ENCODE measurements around the gene WDR76.
"Not testable (repeated sequence)": the region's sequence is repeated elsewhere in the genome, so short reads cannot be mapped to it uniquely, and the experiment has no call there.

Gene WDR76

GRCh38 chr15:43826508-43827341 lies at the start of gene WDR76:
Gene WDR76, plus strand, starts transcription at chr15:43827002. Its CDS starts 31 bp downstream, at chr15:43827033.
- ATAC-seq (peak; percentile 84), DNase-seq (peak; percentile 89)

GRCh38 chr15:43777267-43777914 lies 49.4 kb upstream of the WDR76 start:
- peak; percentile 92 for DNase-seq
- peak; percentile 90 for ATAC-seq

DNA sequence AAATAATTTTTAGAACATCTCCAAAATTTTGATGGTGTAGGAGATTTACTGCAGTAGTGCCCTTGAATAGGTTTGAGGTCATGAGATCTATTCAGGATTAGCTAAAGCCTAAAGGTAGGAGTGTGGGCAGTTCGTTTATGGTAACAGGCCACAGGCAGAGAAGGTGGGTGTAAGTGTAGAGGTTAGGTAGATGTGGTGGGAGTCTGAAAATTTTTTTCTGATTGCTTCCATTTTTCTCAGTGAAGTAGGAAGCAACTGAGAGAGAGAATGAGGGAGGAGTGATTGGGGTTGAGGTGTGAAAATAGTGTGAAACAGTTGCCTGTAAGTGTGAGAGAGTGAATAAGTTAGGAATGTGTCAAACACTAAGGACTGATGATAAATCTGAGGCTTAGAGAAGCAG lies 47.8 kb upstream of the WDR76 start:
- ATAC-seq (no peak), DNase-seq (no peak)

- ATAC-seq (no peak), DNase-seq (no peak)
Observed at GRCh38 chr15:43789409-43789808, 37.4 kb upstream of the WDR76 start.

GRCh38 chr15:43791993-43792760 lies 34.6 kb upstream of the WDR76 start, which contains the start of gene SERF2:
Gene SERF2, plus strand, starts transcription at chr15:43792320. Its CDS starts 57 bp downstream, at chr15:43792377.
- peak; percentile 100 for DNase-seq
- ATAC-seq: peak; percentile 96

- ATAC-seq (no peak), DNase-seq (peak; percentile 55)
Observed at GRCh38 chr15:43792761-43793476, 33.9 kb upstream of the WDR76 start.

DNA sequence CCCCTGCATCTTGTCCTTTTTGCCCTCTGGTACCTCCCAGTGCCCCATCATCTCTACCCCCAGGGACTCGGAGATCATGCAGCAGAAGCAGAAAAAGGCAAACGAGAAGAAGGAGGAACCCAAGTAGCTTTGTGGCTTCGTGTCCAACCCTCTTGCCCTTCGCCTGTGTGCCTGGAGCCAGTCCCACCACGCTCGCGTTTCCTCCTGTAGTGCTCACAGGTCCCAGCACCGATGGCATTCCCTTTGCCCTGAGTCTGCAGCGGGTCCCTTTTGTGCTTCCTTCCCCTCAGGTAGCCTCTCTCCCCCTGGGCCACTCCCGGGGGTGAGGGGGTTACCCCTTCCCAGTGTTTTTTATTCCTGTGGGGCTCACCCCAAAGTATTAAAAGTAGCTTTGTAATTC lies 33.2 kb upstream of the WDR76 start:
- ATAC-seq (no peak), DNase-seq (no peak)

GRCh38 chr15:43794269-43795037 lies 32.3 kb upstream of the WDR76 start:
- ATAC-seq: no peak
- DNase-seq: no peak

DNA sequence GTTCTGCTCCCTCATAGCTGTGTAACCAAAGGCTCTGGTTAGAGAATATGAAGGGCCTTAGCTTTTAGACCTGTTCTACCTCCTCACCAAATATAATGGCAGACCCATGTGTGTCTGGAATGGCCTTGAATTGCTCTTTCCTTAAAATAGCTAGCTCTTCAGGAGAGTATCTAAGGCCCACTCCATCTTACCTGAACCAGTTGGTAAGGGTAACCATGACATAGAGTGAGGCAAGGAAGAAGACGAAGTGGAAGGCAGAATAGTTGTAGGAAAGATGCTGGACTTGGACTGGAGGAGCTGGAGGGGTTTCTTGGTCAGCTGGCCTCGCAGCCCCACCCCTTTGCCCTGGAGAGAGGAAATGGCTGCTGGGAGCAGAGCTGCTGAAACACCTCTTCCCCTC lies 31.6 kb upstream of the WDR76 start:
- DNase-seq (no peak), ATAC-seq (no peak)

GRCh38 chr15:43795997-43796396 lies 30.8 kb upstream of the WDR76 start:
- ATAC-seq (no peak), DNase-seq (no peak)

- ATAC-seq: no peak
- no peak for DNase-seq
Observed at GRCh38 chr15:43796566-43796965, 30.2 kb upstream of the WDR76 start.

DNA sequence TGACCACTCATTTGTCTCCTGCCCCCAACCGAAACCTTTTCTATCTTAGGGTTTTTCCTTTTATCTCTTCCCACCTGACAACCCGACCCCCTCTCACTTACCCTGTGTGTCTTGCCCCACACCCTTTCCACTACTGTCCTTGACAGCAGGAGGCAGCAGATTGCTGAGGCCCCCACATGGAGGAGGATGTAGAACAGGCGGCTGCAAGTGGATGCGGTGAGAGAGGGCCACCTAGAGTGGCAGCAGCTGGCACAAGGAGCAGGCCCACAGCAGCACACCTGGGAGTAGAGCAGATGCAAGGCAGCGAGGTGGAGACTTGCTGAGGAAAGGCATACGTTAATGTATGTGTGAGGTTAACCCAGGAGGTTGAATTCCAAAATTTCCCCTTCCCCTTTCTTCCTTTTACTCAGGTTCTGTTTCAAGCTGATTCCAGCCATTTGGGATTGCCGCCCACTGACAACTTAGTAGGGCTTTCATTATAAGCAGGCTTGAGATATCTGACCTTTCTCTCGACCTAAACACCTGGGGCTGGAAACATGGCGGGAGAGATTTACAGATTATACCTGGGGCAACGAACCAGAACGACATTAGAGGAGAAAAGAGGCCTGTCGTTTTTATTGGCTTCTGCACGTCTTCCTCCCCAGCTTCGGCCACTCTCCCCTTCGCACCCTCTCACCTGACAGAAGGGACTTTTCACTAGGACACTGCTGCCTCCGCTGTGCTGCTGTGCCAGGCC lies 27.4 kb upstream of the WDR76 start:
- DNase-seq (no peak), ATAC-seq (no peak)

DNA sequence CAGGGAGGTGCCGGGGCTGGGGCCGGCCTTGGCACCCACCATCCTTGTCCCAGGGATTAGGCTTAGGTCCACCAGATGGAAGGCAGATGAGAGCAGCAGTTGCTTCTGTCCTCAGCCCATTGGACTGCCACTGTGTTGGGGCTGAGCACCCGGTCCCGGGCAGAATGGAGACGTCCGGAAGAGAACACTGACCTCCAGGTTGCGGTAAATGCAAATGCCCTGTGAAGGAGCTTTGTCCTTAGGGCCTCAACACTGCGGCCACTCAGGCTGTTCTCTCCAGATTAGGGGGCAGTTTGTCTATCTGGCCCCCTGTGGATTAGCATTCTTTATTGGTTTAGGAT lies 26.9 kb upstream of the WDR76 start, which contains the start of gene SERINC4:
Gene SERINC4 (minus strand): TSS at position 276 of the 341 bp plus-strand sequence. CDS start 234 bp downstream, at position 42.
- ATAC-seq (no peak), DNase-seq (no peak)

GRCh38 chr15:43800286-43801141 lies 26.3 kb upstream of the WDR76 start, which contains the start of gene HYPK:
Gene HYPK, plus strand, starts transcription at chr15:43800599. Its CDS starts 24 bp downstream, at chr15:43800623.
- ATAC-seq: peak; percentile 97
- DNase-seq: peak; percentile 91

DNA sequence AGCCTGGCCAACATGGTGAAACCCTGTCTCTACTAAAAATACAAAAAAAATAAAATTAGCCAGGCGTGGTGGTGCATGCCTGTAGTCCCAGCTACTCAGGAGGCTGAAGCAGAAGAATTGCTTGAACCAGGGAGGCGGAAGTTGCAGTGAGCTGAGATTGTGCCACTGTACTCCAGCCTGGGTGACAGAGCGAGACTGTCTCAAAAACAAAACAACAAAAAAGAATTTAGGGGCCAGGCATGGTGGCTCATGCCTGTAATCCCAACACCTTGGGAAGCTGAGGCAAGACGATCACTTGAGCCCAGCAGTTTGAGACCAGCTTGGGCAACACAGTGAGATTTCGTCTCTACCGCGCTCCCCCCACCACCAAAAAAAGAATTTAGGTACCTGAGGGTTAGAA lies 24.1 kb upstream of the WDR76 start:
- ATAC-seq, DNase-seq: not testable (repeated sequence)

DNA sequence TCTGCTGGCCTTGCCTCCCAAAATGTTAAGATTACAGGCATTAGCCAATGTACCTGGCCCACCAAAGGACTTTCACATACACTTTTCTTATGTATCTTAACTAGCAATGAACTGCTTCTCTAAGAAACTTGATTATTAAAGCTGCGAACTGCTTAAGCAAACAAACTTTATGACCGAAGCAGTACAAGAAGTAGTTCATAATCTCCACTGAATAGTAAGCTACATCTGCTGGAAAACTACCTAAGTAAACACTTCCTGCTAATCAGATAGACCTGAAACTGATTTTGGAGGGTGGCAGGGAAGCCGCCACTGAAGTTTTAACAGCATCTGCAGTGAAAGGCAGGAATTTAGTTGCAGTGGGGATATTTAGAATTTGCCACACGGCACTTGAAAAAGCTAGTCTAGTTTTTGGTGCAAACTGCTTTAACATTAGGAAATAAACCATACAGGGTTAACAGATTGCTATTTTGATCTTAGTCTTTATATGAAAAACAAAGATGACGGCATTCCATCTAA lies 18.3 kb upstream of the WDR76 start:
- ATAC-seq: no peak

DNA sequence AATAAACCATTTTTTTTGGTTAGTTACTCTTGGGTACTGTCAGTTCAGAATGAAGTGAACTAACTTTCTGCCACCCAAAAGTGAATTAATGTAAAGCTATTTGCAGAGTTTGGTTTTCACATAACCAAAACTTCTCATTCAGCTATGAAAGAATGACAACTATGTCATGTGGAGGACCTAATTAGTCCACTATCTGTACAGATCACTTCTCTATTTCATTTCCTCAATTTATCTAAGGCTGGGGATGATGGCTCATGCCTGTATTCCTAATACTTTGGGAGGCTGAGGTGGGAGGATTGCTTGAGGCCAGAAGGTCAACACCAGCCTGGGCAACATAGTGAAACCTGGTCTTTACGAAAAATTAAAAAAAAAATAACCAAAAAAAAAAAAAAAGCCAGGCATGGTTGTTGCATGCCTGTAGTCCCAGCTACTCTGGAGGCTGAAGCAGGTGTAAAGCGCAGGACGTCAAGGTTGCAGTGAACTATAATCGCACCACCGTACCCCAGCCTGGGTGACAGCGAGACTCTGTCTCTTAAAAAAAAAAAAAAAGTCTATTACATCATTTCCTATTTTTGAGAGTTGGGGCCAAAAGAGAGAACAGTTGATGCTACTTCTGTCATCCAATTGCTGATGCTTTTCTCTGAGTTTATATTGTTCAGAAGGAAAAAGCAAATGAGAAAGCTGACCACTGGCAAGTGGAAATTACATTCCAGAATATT lies 17.7 kb upstream of the WDR76 start:
- ATAC-seq: peak; percentile 9

More for the DNA sequence above, 18.3 kb upstream of the WDR76 start:
- DNase-seq: no peak

DNA sequence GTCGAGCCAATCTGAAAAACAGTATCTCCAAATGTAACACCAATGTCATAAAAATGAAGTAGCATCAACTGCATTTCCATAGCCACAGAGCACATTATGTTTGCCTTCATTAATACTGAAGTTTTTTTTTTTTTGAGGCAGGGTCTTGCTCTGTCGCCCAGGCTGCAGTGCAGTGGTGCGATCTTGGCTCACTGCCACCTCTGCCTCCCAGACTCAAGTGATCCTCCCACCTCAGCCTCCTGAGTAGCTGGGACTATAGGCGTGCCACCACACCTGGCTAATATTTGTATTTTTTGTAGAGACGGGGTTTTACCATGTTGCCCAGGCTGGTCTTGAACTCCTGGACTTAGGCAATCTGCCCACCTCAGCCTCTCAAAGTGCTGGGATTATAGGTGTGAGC lies 11.7 kb upstream of the WDR76 start:
- not testable (repeated sequence) for DNase-seq, ATAC-seq

More for the DNA sequence above, 17.7 kb upstream of the WDR76 start:
- no peak for DNase-seq

Measured in stimulated activated naive CD8-positive, alpha-beta T cell treated with anti-CD3 and anti-CD28 coated beads, Interleukin-15, Interleukin-2, amounts not matched to agents 100 U/mL and 50 U/mL, for 24 hours (primary cell).